Activated naive CD8-positive, alpha-beta T cell treated with anti-CD3 and anti-CD28 coated beads, Interleukin-2, amount 50 U/mL, for 24 hours (primary cell): ENCODE data around the gene SERHL2.
A peak's percentile ranks its signal among the peaks of the same experiment; 100 is the strongest.
"Not testable (repeated sequence)": the region's sequence is repeated elsewhere in the genome, so short reads cannot be mapped to it uniquely, and the experiment has no call there.

Experiments used
- ATAC-seq: fragments of 150-1000 bp; cut with Tn5 transposase; one replicate; pipeline ENCODE4 v1.10.0; 2021
- DNase-seq: peaks from one replicate; pipeline ENCODE4 v3.0.0; 2021
- H3K27ac Mint-ChIP-seq: one replicate; pipeline ENCODE4 v1.8.0; 2021; ENCODE audit warnings: mild to moderate bottlenecking, mixed read lengths
- H3K27me3 Mint-ChIP-seq: one replicate; pipeline ENCODE4 v1.8.0; 2021; ENCODE audit warnings: mixed read lengths
- H3K36me3 Mint-ChIP-seq: one replicate; pipeline ENCODE4 v1.8.0; 2021; ENCODE audit warnings: low read depth, mixed read lengths
- H3K4me1 Mint-ChIP-seq: one replicate; pipeline ENCODE4 v1.8.0; 2021; ENCODE audit warnings: mixed read lengths
- H3K4me3 Mint-ChIP-seq: one replicate; pipeline ENCODE4 v1.8.0; 2021; ENCODE audit warnings: mild to moderate bottlenecking, moderate library complexity, mixed read lengths
- H3K9me3 Mint-ChIP-seq: one replicate; pipeline ENCODE4 v1.8.0; 2021; ENCODE audit warnings: mixed read lengths

Gene SERHL2

DNA sequence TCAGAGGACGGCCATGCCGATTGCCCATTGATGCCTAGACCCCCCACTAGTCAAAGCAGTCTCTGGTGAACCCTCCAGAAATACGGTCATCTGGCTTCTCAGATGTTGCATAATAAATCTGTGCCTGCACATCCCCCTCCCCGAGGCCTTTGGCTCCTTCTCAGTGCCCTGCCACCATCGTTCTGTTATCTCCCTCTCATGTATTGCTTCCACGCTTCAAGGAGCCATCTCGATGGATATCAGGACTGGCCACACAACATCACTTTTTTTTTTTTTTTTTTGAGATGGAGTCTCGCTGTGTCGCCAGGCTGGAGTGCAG, 32.6 kb upstream of the SERHL2 start:
- DNase-seq (no peak), ATAC-seq (no peak)
- Mint-ChIP-seq H3K36me3 (peaks cover 18% of the 10 kb centered on the region), H3K27me3 (no peaks in the 10 kb centered on the region), H3K4me3 (no peak overlapping the region), H3K27ac (no peak overlapping the region), H3K9me3 (no peaks in the 10 kb centered on the region), H3K4me1 (peaks cover 23% of the 10 kb centered on the region)

DNA sequence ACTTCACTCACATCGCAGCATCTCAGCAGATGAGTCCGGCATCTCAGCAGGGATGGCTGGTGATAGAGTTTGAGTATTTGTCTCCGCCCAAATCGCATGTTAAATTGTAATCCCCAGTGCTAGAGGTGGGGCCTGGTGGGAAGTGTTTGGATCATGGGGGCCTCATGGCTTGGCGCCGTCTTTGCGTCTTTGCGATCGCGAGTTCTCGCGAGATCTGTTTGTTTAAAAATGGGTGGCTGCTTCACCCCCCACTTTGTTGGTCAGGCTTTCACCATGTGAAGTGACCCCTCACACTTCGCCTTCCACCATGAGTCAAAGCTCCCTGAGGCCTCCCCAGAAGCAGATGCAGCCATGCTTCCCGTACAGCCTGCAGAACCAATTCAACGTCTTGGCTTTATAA, 31.2 kb upstream of the SERHL2 start:
- no peak for ATAC-seq
- H3K9me3 Mint-ChIP-seq = no peaks in the 10 kb centered on the region

DNA sequence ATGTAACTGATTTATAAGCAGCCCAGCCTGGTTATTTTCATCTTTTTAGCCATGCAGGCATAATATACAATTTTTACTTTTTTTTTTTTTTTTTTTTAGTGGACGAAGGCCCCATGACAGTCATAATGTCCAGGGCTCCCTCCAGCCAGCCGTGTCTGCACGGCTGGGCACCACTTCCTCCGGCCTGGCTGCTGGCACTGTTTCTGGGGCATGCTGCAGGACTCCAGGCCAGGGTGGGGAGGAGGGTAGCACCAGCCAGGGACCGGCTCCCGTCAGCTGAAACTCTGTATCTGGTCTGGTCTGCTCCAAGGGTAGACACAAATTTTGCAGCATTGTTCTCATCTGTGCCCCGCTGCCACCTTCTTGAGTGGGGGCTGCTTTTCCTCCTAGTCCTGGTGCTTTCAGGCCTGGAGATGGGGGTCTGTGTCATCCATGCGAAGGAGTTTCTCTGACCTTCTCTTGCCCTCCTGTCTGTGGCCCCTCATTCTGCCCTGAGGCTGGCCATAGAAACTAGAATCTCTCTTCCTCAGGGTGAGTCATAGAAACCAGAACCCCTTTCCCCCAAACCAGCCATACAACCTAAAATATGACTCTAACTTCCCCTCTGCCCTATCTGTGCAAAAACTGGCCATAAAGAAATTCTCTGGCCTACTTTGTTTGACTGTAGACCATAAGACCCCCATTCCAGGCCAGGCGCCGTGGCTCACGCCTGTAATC, 25.0 kb upstream of the SERHL2 start:
- Mint-ChIP-seq H3K27ac (peak overlapping the region; percentile 74), H3K36me3 (no peaks in the 10 kb centered on the region), H3K4me1 (peaks cover 35% of the 10 kb centered on the region), H3K27me3 (peaks cover 2% of the 10 kb centered on the region), H3K4me3 (peak overlapping the region; percentile 35), H3K9me3 (no peaks in the 10 kb centered on the region)
- DNase-seq (no peak), ATAC-seq (peak; percentile 80)

More for the DNA sequence above, 31.2 kb upstream of the SERHL2 start:
- Mint-ChIP-seq H3K27ac (no peak overlapping the region), H3K36me3 (peaks cover 10% of the 10 kb centered on the region), H3K27me3 (no peaks in the 10 kb centered on the region), H3K4me3 (no peak overlapping the region), H3K4me1 (peaks cover 20% of the 10 kb centered on the region)
- no peak for DNase-seq

DNA sequence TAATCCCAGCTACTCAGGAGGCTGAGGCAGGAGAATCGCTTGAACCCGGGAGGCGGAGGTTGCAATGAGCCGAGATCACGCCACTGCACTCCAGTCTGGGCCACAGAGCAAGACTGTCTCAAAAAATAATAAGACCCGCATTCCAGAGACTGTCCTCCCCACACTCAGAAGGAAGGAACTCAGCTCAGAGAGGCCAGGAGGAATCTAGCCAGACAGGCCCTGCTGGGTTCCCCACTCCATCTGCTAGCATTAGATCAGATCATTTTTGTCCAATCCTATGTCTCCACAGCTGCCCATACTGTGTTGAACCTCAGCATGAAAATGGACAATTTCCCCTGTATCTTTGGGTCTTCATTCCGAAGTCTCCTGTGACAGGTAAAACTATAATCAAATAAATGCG, 24.3 kb upstream of the SERHL2 start:
- not testable (repeated sequence) for H3K36me3 Mint-ChIP-seq, ATAC-seq, H3K27me3 Mint-ChIP-seq, H3K4me3 Mint-ChIP-seq, DNase-seq, H3K9me3 Mint-ChIP-seq, H3K27ac Mint-ChIP-seq
- peaks cover 39% of the 10 kb centered on the region for H3K4me1 Mint-ChIP-seq

DNA sequence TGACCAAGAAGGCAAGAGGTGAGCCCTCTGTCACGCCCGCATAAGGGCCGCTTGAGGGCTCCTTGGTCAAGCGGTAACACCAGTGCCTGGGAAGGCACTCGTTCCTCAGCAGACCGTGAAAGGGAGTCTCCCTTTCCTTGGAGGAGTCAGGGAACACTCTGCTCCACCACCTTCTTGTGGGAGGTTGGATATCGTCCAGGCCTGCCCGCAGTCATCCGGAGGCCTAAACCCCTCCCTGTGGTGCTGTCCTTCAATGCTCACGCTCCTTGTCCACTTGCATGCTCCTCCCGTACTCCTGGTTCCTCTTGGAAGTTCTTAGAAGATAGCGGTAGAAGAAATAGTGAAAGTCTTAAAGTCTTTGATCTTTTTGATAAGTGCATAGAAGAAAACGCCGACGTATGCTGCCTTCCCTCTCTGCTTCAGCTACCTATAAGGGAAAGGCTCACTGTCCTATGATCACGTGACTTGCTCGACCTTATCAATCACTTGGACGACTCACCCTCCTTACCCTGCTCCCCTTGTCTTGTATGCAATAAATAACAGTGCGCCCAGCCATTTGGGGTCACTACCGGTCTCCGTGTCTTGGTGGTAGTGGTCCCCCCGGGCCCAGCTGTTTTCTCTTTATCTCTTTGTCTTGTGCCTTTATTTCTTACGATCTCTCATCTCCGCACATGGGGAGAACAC, 22.2 kb upstream of the SERHL2 start:
- not testable (repeated sequence) for ATAC-seq, H3K4me3 Mint-ChIP-seq, H3K27me3 Mint-ChIP-seq, H3K9me3 Mint-ChIP-seq, H3K27ac Mint-ChIP-seq, DNase-seq, H3K36me3 Mint-ChIP-seq
- peaks cover 44% of the 10 kb centered on the region for H3K4me1 Mint-ChIP-seq

DNA sequence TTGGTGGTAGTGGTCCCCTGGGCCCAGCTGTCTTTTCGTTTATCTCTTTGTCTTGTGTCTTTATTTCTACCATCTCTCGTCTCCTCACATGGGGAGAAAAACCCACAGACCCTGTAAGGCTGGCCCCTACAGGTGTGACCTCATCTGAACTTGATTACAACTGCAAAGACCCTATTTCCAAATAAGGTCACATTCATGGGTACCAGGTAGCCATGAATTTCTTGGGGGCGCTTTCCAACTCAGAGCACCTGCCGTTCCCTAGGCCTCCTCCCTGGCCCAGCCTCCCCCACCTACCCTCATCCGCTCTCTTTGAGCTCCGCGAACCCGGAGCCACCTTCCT, 20.1 kb upstream of the SERHL2 start:
- Mint-ChIP-seq H3K4me1 (peaks cover 55% of the 10 kb centered on the region), H3K27ac (peak overlapping the region; percentile 71), H3K27me3 (peaks cover 2% of the 10 kb centered on the region), H3K9me3 (no peaks in the 10 kb centered on the region), H3K36me3 (no peaks in the 10 kb centered on the region), H3K4me3 (peak overlapping the region; percentile 72)
- ATAC-seq = no peak
- DNase-seq = no peak

DNA sequence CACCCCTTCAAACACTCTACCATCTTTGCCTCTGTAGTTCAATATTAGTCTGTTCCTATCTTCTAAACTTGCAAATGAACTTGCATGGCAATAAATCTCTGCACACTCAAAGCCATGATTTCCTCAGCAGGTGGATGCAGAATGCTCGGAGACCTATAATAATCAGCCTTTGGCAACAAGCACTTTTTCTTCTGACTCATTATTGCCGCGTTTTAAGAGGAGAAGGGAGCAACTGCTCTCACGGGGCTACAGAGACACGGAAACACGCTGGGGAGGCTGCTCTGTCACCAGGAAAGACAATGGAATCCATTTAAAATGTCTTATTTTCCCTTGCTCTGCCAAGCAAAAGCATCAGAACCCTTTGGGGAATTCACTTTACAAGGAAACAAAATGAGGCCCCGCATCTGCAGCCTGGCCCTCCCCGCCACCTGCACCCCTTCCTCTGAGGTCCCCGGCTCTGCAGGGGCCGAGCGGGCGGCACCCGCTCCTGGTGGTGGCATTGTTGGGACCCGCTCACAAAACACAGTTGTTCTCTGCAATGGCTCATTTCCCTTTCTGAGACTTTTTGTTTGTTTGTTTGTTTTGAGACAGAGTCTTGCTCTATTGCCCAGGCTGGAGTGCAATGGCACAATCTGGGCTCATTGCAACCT, 18.5 kb upstream of the SERHL2 start:
- not testable (repeated sequence) for ATAC-seq, H3K27ac Mint-ChIP-seq, H3K9me3 Mint-ChIP-seq

DNA sequence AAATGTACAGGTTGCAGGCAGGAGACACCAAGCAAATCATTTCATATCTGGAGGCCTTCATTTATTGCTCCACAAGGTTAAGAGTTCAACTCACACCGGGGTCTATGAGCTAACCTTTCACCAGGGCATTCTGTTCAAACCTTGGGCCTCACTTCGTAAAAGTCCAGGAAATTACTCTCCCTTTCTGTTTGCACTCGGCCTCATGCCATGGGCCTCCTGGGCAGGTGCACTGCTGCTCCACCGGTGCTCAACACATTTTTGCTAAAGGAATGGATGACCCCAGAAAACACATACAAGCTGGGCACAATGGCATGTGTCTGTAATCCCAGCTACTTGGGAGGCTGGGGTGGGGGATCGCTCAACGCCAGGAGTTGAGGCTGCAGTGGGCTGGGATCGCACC, 17.6 kb upstream of the SERHL2 start:
- Mint-ChIP-seq H3K4me3 (no peak overlapping the region), H3K27ac (no peak overlapping the region), H3K9me3 (no peaks in the 10 kb centered on the region), H3K27me3 (peaks cover 1% of the 10 kb centered on the region), H3K36me3 (no peaks in the 10 kb centered on the region), H3K4me1 (peaks cover 40% of the 10 kb centered on the region)
- no peak for ATAC-seq
- no peak for DNase-seq

More for the DNA sequence above, 18.5 kb upstream of the SERHL2 start:
- DNase-seq, H3K27me3 Mint-ChIP-seq, H3K4me3 Mint-ChIP-seq, H3K36me3 Mint-ChIP-seq: not testable (repeated sequence)
- peaks cover 40% of the 10 kb centered on the region for H3K4me1 Mint-ChIP-seq

DNA sequence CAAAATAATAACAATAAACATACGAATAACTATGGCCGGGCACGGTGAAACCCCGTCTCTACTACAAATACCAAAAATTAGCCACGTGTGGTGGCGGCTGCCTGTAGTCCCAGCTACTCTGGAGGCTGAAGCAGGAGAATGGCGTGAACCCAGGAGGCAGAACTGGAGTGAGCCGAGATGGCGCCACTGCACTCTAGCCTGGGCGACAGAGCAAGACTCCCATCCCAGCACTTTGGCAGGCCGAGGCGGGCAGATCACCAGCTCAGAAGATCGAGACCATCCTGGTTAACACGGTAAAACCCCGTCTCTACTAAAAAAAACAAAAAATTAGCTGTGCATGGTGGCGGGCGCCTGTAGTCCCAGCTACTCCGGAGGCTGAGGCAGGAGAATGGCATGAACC, 17.1 kb upstream of the SERHL2 start:
- peaks cover 40% of the 10 kb centered on the region for H3K4me1 Mint-ChIP-seq

DNA sequence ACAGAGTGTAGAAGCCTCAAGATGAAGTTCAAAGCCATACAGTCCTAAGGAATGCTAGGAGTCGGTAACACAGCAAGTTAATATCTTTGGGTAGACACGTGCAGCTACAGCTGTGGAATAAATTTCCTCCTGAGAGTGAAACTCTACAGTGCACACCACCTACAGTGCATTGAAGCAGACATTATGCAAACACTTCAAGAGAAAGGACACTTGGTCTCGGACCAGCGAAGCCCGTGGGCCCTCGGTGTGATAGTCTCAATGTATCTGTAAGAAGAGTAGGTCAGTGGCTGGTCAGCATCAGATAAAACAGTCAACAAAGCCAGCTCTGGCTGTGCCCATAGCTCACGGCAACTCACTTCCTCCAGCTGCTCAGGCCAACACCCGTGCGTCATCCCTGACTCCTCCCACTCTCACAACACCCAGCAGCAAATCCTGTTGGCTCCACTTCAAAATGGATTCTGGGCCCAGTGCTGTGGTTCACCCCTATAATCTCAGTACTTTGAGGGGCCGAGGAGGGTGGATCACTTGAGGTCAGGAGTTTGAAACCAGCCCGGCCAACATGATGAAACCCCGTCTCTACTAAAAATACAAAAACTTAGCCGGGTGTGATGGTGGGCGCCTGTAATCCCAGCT, 16.4 kb upstream of the SERHL2 start:
- not testable (repeated sequence) for H3K36me3 Mint-ChIP-seq, H3K4me3 Mint-ChIP-seq, DNase-seq, H3K9me3 Mint-ChIP-seq, H3K27me3 Mint-ChIP-seq
- H3K27ac Mint-ChIP-seq = peak overlapping the region; percentile 47
- ATAC-seq = peak; percentile 59
- H3K4me1 Mint-ChIP-seq = peaks cover 40% of the 10 kb centered on the region

More for the DNA sequence above, 17.1 kb upstream of the SERHL2 start:
- H3K27me3 Mint-ChIP-seq, H3K9me3 Mint-ChIP-seq, H3K27ac Mint-ChIP-seq, ATAC-seq, H3K36me3 Mint-ChIP-seq, H3K4me3 Mint-ChIP-seq, DNase-seq: not testable (repeated sequence)

DNA sequence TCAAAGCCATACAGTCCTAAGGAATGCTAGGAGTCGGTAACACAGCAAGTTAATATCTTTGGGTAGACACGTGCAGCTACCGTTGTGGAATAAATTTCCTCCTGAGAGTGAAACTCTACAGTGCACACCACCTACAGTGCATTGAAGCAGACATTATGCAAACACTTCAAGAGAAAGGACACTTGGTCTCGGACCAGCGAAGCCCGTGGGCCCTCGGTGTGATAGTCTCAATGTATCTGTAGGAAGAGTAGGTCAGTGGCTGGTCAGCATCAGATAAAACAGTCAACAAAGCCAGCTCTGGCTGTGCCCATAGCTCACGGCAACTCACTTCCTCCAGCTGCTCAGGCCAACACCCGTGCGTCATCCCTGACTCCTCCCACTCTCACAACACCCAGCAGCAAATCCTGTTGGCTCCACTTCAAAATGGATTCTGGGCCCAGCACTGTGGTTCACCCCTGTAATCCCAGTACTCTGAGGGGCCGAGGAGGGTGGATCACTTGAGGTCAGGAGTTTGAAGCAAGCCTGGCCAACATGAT, 14.5 kb upstream of the SERHL2 start:
- H3K36me3 Mint-ChIP-seq, H3K27me3 Mint-ChIP-seq, H3K27ac Mint-ChIP-seq, DNase-seq, H3K9me3 Mint-ChIP-seq, H3K4me3 Mint-ChIP-seq: not testable (repeated sequence)
- peak; percentile 50 for ATAC-seq
- H3K4me1 Mint-ChIP-seq = peaks cover 25% of the 10 kb centered on the region

DNA sequence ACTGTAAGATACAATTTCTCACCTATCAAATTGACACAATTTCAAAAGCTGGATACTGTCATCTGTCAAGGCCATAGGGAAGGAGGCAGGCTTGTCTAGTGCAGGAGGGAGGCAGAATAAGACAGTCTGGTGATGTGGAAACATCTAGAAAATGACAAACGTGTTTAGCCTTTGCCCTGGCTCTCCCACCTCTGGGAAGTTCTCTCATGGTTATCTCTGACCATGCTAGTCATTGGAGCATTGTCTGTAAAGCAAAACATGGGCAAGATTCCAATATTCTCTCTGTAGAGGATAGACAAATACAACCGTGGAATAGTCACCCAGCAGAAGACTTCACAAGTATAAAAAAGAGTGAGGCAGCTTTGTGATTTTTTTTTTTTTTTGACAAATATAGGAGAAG, 9.1 kb upstream of the SERHL2 start:
- no peak for ATAC-seq
- Mint-ChIP-seq H3K27me3 (peaks cover 2% of the 10 kb centered on the region), H3K4me1 (no peaks in the 10 kb centered on the region)

DNA sequence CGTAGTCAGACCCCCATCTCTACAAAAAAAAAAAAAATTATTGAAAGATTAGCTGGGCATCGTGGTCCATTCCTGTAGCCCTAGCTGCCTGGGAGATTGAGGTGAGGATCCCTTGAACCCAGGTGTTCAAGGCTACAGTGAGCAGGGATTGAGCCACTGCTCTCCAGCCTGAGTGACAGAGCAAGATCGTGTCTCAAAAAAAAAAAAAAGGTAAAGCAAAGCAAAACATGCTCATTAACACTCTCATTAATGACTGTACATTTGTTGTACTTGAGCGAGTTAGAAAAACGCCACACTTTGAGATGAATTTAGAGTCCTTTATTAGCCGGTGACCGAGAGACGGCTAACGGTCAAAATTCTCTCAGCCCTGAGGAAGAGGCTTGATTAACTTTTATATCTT, 6.2 kb upstream of the SERHL2 start:
- no peak for ATAC-seq
- no peak for DNase-seq
- Mint-ChIP-seq H3K4me3 (no peak overlapping the region), H3K36me3 (no peaks in the 10 kb centered on the region), H3K27ac (no peak overlapping the region), H3K4me1 (peaks cover 13% of the 10 kb centered on the region), H3K9me3 (no peaks in the 10 kb centered on the region), H3K27me3 (no peaks in the 10 kb centered on the region)

More for the DNA sequence above, 9.1 kb upstream of the SERHL2 start:
- no peak overlapping the region for H3K27ac Mint-ChIP-seq
- no peaks in the 10 kb centered on the region for H3K9me3 Mint-ChIP-seq
- H3K36me3 Mint-ChIP-seq = no peaks in the 10 kb centered on the region
- no peak for DNase-seq
- no peak overlapping the region for H3K4me3 Mint-ChIP-seq

DNA sequence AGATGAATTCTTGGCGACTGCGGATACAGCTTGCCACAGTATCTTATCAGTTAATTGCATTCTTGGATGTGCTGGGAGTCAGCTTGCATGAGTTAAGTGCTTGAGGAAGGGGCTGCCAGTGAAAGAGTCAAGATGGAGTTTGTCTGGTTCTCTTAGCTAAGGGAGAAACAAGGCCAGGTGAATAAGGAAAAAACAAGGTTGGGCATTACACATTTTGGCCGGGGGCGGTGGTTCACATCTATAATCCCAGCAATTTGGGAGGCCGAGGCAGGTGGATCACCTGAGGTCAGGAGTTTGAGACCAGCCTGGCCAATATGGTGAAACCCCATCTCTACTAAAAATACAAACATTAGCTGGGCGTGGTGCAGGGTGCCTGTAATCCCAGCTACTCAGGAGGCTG, 5.6 kb upstream of the SERHL2 start:
- H3K27me3 Mint-ChIP-seq, H3K9me3 Mint-ChIP-seq, H3K4me3 Mint-ChIP-seq, H3K27ac Mint-ChIP-seq, H3K36me3 Mint-ChIP-seq, ATAC-seq, DNase-seq: not testable (repeated sequence)
- H3K4me1 Mint-ChIP-seq = peaks cover 17% of the 10 kb centered on the region
